ENCODE measurements around the gene MFN1.

MFN1 gene

GRCh38 chr3:179336345-179336929 lies 11.1 kb upstream of the MFN1 start:
- DNase-seq (ENCODE audit: low spot score), result no peak

DNA sequence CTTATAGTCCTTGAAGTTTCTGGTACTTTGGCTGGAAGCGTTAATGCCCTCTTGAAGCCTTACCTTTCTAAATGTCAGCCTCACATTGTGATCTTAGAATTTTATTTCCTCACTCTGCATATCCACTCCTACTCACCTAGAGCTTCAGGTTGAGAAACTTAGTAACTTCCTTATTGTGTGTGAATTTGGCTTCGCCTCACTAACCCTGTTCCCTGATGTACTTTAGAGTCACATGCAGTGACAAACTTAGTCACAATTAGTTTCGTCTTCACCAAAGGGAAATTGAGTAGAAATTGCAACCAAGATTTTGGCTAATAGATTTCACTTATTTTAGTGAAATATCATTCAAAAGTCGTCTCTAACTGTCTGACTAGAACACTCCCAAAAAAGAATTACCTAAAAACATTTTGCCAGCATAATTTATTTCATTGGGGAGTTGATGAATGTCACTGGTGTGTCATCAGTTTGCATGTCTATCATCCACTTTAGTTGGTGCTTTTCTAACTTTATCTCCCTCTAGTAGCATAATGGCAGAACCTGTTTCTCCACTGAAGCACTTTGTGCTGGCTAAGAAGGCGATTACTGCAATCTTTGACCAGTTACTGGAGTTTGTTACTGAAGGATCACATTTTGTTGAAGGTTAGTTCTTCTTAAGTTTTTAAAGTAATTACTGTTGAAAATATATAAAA lies 960 bp downstream of the MFN1 start:
- no peak for DNase-seq (ENCODE audit: low spot score)

- DNase-seq (ENCODE audit: low spot score), result no peak
Observed at GRCh38 chr3:179355996-179356395, 8.5 kb downstream of the MFN1 start.

DNA sequence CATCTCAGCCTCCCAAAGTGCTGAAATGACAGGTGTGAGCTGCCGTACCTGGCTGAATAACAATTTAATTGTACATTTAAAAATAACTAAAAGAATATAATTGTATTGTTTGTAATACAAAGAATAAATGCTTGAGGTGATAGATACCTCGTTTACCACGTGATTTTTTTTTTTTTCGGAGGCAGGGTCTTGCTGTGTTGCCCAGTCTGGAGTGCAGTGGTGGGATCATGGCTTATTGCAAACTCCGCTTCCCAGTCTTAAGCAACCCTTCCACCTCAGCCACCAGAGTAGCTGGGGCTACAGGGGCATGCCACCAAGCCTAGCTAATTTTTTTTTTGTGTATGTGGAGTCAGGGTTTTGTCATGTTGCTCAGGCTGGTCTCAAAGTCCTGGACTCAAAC lies 15.8 kb downstream of the MFN1 start:
- DNase-seq (ENCODE audit: low spot score), result no peak

- DNase-seq (ENCODE audit: low spot score), result no peak
Observed at GRCh38 chr3:179369621-179370020, 22.1 kb downstream of the MFN1 start.

DNA sequence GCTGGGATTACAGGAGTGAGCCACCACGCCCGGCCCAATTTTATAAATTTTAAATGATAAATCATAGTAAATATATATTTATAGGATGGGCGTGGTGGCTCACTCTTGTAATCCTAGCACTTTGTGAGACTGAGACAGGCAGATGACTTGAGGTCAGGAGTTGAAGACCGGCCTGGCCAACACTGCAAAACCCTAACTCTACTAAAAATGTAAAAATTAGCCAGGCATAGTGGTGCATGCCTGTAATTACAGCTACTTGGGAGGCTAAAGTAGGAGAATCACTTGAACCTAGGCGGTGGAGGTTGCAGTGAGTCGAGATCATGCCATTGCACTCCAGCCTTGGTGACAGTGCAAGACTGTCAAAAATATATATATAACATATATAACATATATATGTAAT lies 26.4 kb downstream of the MFN1 start:
- DNase-seq (ENCODE audit: low spot score), result no peak

GRCh38 chr3:179375091-179375999 lies 27.8 kb downstream of the MFN1 start:
- no peak for DNase-seq (ENCODE audit: low spot score)

DNA sequence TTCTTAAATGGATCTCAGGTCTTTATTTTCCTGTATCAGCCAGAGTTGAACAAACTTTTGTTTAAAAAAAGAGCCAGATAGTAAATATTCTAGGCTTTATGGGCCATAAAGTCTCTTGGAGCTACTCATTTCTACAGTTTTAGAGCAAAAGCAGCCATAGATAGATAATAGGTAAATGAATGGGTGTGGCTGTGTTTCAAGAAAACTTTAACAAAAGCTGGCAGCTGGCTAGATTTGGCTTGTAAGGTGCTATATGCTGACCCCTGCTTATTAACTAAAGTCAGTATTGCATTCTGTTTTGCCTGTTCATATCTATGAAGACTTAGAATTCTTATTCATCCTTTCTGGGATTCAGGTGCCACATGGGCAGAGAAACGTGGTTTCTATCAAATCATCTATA lies 29.0 kb downstream of the MFN1 start:
- DNase-seq (ENCODE audit: low spot score), result no peak

DNA sequence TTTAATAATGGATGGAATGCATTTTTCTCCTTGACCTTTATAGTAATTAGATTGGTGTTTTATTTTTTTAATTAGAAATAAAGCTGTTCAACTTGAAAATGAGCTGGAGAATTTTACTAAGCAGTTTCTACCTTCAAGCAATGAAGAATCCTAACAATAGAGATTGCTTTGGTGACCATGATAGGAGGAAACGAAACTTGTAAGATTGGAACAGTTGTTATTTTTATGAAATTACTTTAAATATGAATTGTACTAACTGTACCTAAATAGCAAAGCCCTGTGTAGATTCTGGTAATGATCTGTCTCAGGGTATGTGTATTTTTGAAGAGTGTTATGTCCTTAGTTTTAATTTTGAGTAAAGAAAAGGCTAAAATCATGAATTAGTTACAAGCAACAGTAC lies 44.4 kb downstream of the MFN1 start:
- no peak for DNase-seq (ENCODE audit: low spot score)

DNA sequence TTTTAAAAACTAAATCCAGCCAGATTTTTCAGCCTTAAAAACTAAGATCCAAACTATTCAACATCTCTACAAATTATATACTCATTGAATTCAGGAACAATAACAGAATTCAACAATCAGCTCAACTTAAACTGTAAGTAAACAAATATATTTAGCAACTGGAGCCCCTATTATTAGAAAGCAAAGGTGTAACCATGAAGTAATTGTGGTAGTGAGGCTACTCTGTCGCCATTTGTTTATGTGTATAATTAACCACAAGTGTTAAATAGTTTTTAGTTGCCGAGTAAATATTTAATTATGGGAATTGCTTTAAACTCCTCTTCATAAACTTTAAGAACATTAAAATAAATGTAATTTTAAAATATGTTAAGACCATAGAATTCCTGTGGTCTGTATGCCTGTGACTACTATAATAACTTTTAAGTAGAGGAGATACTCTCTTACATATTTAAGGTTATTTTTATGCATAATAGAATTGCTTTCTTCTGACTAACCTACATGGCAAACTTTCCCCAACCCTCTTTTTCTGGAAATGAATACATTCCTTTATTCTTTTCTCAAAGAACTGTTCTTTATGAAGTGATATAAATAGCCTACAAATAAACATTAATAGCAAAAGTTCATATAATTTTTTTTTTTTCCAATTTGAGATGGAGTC lies 51.2 kb downstream of the MFN1 start:
- DNase-seq (ENCODE audit: low spot score), result no peak

DNA sequence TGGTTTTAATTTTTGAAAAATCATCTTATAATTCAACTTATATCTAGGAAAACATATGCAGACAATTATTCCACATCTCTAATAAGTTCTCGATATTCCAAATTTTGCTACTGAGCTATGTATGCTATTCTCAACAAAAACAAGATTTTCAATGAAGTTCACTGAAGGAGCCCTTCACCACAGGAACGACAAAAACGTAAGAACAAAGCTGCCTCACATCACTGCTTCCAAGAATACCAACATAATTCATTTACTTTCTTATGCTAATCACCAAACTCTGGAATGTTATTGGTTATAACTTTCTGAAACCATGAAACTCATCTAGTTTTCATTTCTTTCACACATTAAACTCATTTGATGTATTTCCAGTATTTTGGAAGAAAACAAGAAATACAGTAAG lies 54.1 kb downstream of the MFN1 start:
- no peak for DNase-seq (ENCODE audit: low spot score)

DNA sequence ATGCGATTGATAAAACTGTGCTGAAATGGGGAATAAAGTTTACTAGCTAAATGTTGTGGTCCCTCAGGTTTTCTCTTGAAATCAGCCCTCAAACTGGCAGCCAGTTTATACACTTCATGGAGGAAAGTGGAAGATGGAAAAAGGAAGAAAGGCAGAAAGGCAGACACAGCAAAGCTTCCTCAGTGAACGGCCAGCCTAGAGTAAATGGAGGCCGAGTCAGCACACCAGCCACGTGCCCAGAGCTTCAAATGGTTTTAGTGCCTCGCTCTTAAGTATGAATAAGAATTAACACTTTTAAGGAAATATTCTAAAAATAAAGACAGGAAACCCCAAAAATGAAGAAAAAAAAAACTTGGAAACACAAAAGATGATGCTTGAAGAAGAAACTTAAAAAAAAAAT lies 55.5 kb downstream of the MFN1 start:
- DNase-seq (ENCODE audit: low spot score), result no peak

DNA sequence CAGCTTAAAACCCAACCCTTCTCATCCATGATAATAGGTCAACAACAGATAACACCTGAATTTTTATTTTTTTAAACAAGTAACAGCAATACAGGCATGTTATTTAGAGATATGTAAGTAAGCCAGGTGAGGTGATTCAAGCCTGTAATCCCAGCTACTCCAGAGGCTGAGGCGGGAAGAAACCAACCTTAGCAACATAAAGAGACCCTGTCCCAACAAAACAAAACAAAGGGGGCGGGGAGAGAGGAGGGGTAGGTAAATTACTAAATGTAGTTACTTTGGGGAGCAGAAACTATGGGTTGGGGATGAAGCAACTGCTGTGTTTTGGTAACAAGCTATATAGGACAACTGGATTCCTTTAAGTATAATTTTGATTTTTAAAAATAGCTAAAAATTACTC lies 56.8 kb downstream of the MFN1 start:
- no peak for DNase-seq (ENCODE audit: low spot score)

DNA sequence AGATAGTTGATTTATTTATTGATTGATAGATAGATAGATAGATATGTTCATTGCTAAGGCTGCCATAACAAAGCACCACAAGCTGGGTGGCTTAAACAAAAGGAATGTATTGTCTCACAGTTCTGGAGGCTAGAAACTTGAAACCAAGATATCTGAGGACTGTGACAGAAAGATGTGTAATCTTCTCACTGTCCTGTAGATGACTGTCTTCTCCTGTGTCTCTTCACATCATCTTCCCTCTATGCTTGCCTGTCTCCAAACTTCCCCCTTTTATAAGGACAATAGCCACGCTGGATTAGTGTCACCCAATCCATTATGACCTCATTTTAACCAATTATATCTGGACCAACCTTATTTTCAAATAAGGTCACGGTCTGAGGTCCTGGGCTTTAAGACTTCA lies 62.8 kb downstream of the MFN1 start:
- no peak for DNase-seq (ENCODE audit: low spot score)

DNA sequence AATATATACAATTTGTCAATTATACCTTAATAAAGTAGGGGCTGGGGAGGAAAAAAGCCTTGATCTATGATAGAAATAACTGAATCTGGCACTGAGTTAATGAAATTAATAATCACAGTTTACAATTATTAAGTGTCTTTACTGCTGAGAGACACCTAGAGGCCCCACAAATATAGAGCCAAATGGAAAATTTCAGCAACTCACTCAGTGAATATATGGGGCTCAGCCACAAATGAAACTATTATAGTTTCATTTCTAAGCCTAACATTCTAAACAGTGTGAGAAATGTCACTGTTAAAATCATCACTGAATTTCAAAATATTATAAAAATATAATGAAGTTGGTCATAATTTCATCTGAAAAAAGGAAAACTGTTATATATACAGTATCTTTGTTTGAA lies 63.5 kb downstream of the MFN1 start:
- DNase-seq (ENCODE audit: low spot score), result no peak

- no peak for DNase-seq (ENCODE audit: low spot score)
Observed at GRCh38 chr3:179414804-179415203, 67.3 kb downstream of the MFN1 start.

DNA sequence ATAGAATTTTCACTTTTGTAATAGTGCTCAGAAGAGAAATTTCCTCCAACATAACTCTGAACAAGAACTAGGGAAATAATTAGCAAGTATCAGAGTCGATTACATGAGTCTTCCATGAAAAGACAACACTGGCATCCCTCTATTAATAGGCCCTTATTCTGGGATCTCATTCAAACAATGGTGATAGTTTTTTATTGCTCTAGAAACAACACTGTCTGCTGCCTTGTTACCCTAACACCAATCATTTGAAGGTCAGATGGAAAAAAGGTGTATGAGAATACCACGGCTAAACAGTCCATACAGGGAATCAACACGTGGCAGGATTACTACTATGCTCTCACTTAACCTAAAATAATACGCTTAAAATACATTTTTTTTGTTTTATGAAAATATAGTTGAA lies 67.9 kb downstream of the MFN1 start:
- DNase-seq (ENCODE audit: low spot score), result no peak

GRCh38 chr3:179416681-179417080 lies 69.2 kb downstream of the MFN1 start:
- no peak for DNase-seq (ENCODE audit: low spot score)

DNA sequence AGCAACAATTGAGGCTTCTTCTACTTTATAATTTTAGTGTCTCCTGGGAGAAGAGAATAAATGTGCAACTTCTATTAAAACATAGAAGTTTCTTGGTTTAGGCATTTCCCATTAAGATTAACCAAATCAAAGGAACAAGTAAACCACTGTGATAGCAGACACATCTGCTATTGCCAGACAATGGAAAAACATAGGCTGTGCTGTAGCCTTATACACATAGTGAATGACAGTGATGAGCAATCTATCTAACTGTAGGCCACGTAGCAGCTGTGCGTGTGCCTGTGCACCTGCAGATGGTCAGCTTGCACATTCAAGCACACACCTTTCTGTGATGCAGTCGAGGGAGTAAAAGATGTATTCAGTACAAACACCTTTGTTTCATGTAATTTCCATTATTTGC lies 71.1 kb downstream of the MFN1 start:
- no peak for DNase-seq (ENCODE audit: low spot score)

GRCh38 chr3:179421500-179421899 lies 74.0 kb downstream of the MFN1 start:
- peak; percentile 35 for DNase-seq (ENCODE audit: low spot score)

- no peak for DNase-seq (ENCODE audit: low spot score)
Observed at GRCh38 chr3:179425075-179425474, 77.6 kb downstream of the MFN1 start.

DNA sequence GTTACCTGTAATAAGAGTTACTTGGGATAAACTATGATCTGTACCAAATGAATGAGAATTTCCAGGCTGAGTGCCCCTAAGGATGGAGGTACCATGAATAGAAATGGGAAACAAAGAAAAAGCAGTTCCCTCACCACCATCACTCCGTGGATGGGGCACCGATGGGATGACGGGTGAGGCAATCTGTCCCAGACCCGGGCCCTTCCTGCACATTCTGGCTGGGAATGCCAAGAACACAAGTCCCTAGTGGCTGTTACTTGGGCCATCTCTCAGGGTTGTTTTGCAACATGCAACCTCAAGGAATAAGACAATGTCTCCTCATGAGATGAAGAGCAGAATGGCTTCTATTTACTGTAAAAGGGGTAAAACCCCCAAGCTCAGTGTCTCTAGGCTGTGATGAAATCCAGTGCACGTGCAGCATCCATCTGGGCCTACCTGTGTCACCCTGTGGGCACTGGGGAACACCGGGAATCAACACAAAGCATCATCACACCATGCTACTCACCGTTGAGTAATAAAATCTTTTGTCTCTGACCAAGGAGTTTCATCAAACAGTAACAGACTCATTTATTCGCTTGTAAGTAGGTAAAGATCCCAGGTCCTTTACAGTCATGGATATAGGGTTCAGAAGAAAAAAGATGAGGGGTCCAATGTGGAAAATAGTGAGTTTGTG lies 81.5 kb downstream of the MFN1 start:
- DNase-seq (ENCODE audit: low spot score), result no peak

Data from putamen (tissue), 1 donor.